K562 (cell line): ENCODE data around the gene ZNF385C. TPM values are rescaled to one million over a fixed set of nuclear protein-coding genes. Genes with fewer than 3 reads are reported as not detected.

ENCODE experiments used
- ATAC-seq: fragments of 200-7000 bp; cut with Tn5 transposase; 3 replicates; pipeline ENCODE4 v1.9.1; 2020; ENCODE audit warnings: moderate library complexity
- BruUV-seq: library from RNA; stranded (reverse); fragments of 400-500 nt; replicated peaks from 2 replicates; lab custom pipeline; 2021; lab: Mats Ljungman, UMichigan
- CTCF ChIA-PET: fragments of 300-600 bp; formaldehyde crosslinking; extraction: SDS; loops from one replicate; lab custom pipeline; 2021; ENCODE audit warnings: low intra/inter-chr PET ratio; lab: Yijun Ruan, JAX
- POLR2A ChIA-PET: fragments of 300-600, 350-650 bp; sonication (Branson Sonifier 250); formaldehyde crosslinking; extraction: SDS; loops from one replicate; lab custom pipeline; 2021; ENCODE audit warnings: antibody characterized with exemption, inconsistent platforms; lab: Yijun Ruan, JAX
- DNase-seq, 4 experiments: peaks; one replicate each; pipeline versions ENCODE4 v3.0.0 to v3.0.0-alpha.2; 2011 to 2018; ENCODE audit warnings: low spot score in 3 of 4, mixed read lengths in 3 of 4; ENCODE audit errors: extremely low read depth in 1 of 4
- FAIRE-seq: peaks from 2 replicates; lab custom pipeline; 2011; peaks lifted over from hg19 to GRCh38; lab: Jason Lieb, UNC
- H2AFZ ChIP-seq: 2 replicates; pipeline ENCODE4 v1.6.0; 2011; ENCODE audit warnings: low read depth, low read length, control low read depth, inconsistent platforms
- H3K27ac ChIP-seq: fragments of 200-600 bp; 3 replicates; pipeline ENCODE4 v1.8.0; 2011; ENCODE audit warnings: low read depth, mild to moderate bottlenecking, control low read depth, inconsistent platforms, low read length, moderate library complexity, mixed read lengths; ENCODE audit errors: extremely low read depth
- H3K27me3 ChIP-seq, 2 experiments: fragments of 300-600 bp in 1 of 2; 2 replicates in 1 of 2; 3 replicates in 1 of 2; pipeline versions ENCODE4 v1.6.0 to v1.8.0; 2011; ENCODE audit warnings: inconsistent platforms in 2 of 2, low read length in 2 of 2, mild to moderate bottlenecking in 1 of 2, mixed read lengths in 1 of 2, moderate library complexity in 1 of 2; ENCODE audit not compliant: control insufficient read depth in 2 of 2, insufficient read depth in 2 of 2
- H3K36me3 ChIP-seq: fragments of 300-600 bp; 3 replicates; pipeline ENCODE4 v1.8.0; 2011; ENCODE audit warnings: mild to moderate bottlenecking, low read length, inconsistent platforms; ENCODE audit not compliant: control insufficient read depth, insufficient read depth
- H3K4me1 ChIP-seq, 2 experiments: fragments of 200-600 bp in 1 of 2; replicated peaks in 1 of 2; 2 replicates in 1 of 2; 3 replicates in 1 of 2; pipeline versions ENCODE4 v1.5.1 to v1.8.0; 2011; ENCODE audit warnings: inconsistent platforms in 2 of 2, low read length in 2 of 2, mild to moderate bottlenecking in 1 of 2, mixed read lengths in 1 of 2, moderate library complexity in 1 of 2; ENCODE audit not compliant: control insufficient read depth in 2 of 2, insufficient read depth in 2 of 2
- H3K4me2 ChIP-seq: 2 replicates; pipeline ENCODE4 v1.6.1; 2011; ENCODE audit warnings: low read length, control low read depth, inconsistent platforms, mixed read lengths; ENCODE audit not compliant: insufficient read depth
- H3K4me3 ChIP-seq: fragments of 200-600 bp; sonication (generic), shearing (Covaris generic); 2 replicates; pipeline ENCODE4 v1.5.1; 2016; ENCODE audit warnings: control low read depth, inconsistent platforms
- H3K79me2 ChIP-seq: fragments of 200-600 bp; 3 replicates; pipeline ENCODE4 v1.8.0; 2011; ENCODE audit warnings: low read length, inconsistent platforms; ENCODE audit not compliant: control insufficient read depth, insufficient read depth
- H3K9ac ChIP-seq, 2 experiments: 2 replicates each; pipeline versions ENCODE4 v1.6.0 to v1.6.1; 2011; ENCODE audit warnings: low read depth in 2 of 2, low read length in 2 of 2, control low read depth in 1 of 2, inconsistent platforms in 1 of 2, mild to moderate bottlenecking in 1 of 2, mixed read lengths in 1 of 2; ENCODE audit not compliant: insufficient read depth in 1 of 2
- H3K9me1 ChIP-seq: one replicate; pipeline ENCODE4 v1.6.0; 2011; ENCODE audit warnings: inconsistent platforms, mild to moderate bottlenecking, low read length, moderate library complexity; ENCODE audit not compliant: control insufficient read depth, insufficient read depth
- H3K9me3 ChIP-seq: replicated peaks from 2 replicates; pipeline ENCODE4 v1.5.1; 2011; ENCODE audit warnings: low read depth, low read length, inconsistent platforms; ENCODE audit not compliant: control insufficient read depth, insufficient read depth
- H4K20me1 ChIP-seq: replicated peaks from 2 replicates; pipeline ENCODE4 v1.6.1; 2011; ENCODE audit warnings: low read length, inconsistent platforms, mixed read lengths; ENCODE audit not compliant: control insufficient read depth, insufficient read depth
- BCOR ChIP-seq: fragments of 450-650 bp; IDR thresholded peaks from 2 replicates; pipeline ENCODE4 v1.6.1; 2016
- BRD4 ChIP-seq: fragments of 200-600 bp; sonication (generic); IDR thresholded peaks from 2 replicates; pipeline ENCODE4 v1.6.1; 2017; ENCODE audit warnings: inconsistent platforms
- LARP7 ChIP-seq: fragments of 450-650 bp; IDR thresholded peaks from 2 replicates; pipeline ENCODE4 v1.6.1; 2016
- MED1 ChIP-seq: sonication (generic); formaldehyde crosslinking; IDR thresholded peaks from 2 replicates; pipeline ENCODE4 v1.8.1; 2023; ENCODE audit warnings: missing genetic modification reagents, borderline replicate concordance
- MLX ChIP-seq, 2 experiments: fragments of 450-650 bp in 1 of 2; sonication (generic) in 1 of 2; formaldehyde crosslinking; conservative IDR thresholded peaks; 2 replicates each; pipeline versions ENCODE4 v1.4.0 to v1.8.1; 2020 to 2022; ENCODE audit warnings: mild to moderate bottlenecking in 1 of 2, missing genetic modification reagents in 1 of 2
- OTX1 ChIP-seq: fragments of 450-650 bp; formaldehyde crosslinking; IDR thresholded peaks from 2 replicates; pipeline ENCODE4 v1.4.0; 2022; ENCODE audit warnings: mild to moderate bottlenecking
- POLR2G ChIP-seq: fragments of 200-400 bp; formaldehyde crosslinking; IDR thresholded peaks from 2 replicates; pipeline ENCODE4 v1.6.1; 2017; ENCODE audit warnings: low read depth, mild to moderate bottlenecking, antibody characterized with exemption, low read length, moderate library complexity
- U2AF1 ChIP-seq: fragments of 200-400 bp; formaldehyde crosslinking; optimal IDR thresholded peaks from 2 replicates; pipeline ENCODE3; 2017; ENCODE audit warnings: mild to moderate bottlenecking, low read depth, low read length, moderate library complexity
- ZNF507 ChIP-seq: conservative IDR thresholded peaks from 2 replicates; pipeline ENCODE4 v1.6.1; 2017; ENCODE audit warnings: missing genetic modification characterization, missing compliant biosample characterization
- WGBS: fragments of 100-300 bp; shearing (Covaris generic); methylation state at CpG from one replicate; pipeline ENCODE4 v1.1.6; 2016; ENCODE audit warnings: low coverage, mixed read lengths; ENCODE audit not compliant: insufficient coverage; ENCODE audit errors: missing lambda C conversion rate; 5-methylcytosine and 5-hydroxymethylcytosine counted together
- in situ Hi-C: fragments of 300-500 bp; cut with MboI; formaldehyde crosslinking; loops from 4 replicates; pipeline ENCODE4 v1.15.0; 2018; ENCODE audit warnings: inconsistent platforms, mixed read lengths
- intact Hi-C: fragments of 100-400 bp; cut with micrococcal nuclease; formaldehyde crosslinking; loops from 2 replicates; pipeline ENCODE4 v1.14.2; 2022
- polyA plus RNA-seq, 8 experiments: library from polyadenylated mRNA; depleted of rRNA in 4 of 8; stranded (reverse) in 5 of 8; unstranded in 3 of 8; fragments of >200 nt; fragmentation: Nextera tagmentation in 2 of 8; fragmentation: Illumina TruSeq in 1 of 8; extraction: Ambion mirVana in 2 of 8; extraction: Trizol in 1 of 8; gene quantifications; 2 replicates each; pipeline versions ENCODE4 v1.2.1 to v1.2.3, GENCODE V29; 2011 to 2014; ENCODE audit warnings: inconsistent platforms in 1 of 8, missing spikeins in 1 of 8
- total RNA-seq, 7 experiments: library from RNA; depleted of rRNA in 6 of 7; stranded (reverse); fragments of >200 nt in 6 of 7; fragmentation: Illumina TruSeq in 2 of 7; extraction: Trizol in 2 of 7; gene quantifications; 2 replicates each; pipeline versions ENCODE4 v1.2.1 to v1.2.3, GENCODE V29; 2011 to 2021; ENCODE audit warnings: low replicate concordance in 1 of 7
- TF ChIP-seq, protein P1 (sequence below): fragments of 450-650 bp; formaldehyde crosslinking; IDR thresholded peaks from 2 replicates; pipeline ENCODE4 v1.4.0; 2022; ENCODE audit warnings: mild to moderate bottlenecking, moderate library complexity
- TF ChIP-seq, protein P2 (sequence below), 3 experiments: IDR thresholded peaks in 2 of 3; conservative IDR thresholded peaks in 1 of 3; 2 replicates each; pipeline ENCODE4 v1.5.1; 2011 to 2012; ENCODE audit warnings: low read length in 3 of 3, mild to moderate bottlenecking in 3 of 3, control low read depth in 2 of 3, improper control_type of control experiment in 1 of 3, inconsistent platforms in 1 of 3, low read depth in 1 of 3, mixed read lengths in 1 of 3, moderate library complexity in 1 of 3; ENCODE audit not compliant: insufficient read depth in 2 of 3

ZNF385C gene
- total and polyA plus RNA-seq, 9 of the 15 experiments (the other 6 are each of a cell fraction or from before 2014, with no cell fraction given), result 0.03 to 0.35 (median 0.18) TPM; not detected in 1

- no peak for TF ChIP-seq MED1 (CRISPR knock-in tag)
- no peak for TF ChIP-seq ZNF507 (tag)
- no peak for TF ChIP-seq MLX (CRISPR knock-in tag; conservative IDR thresholded peaks at IDR 0.05)
- TF ChIP-seq OTX1 (CRISPR knock-in tag), result no peak
- 0 out of 2 replicates have a peak, but pooled peaks have one; percentile 34 for TF ChIP-seq LARP7
- TF ChIP-seq BCOR, result no peak
- no peak for TF ChIP-seq BRD4
- TF ChIP-seq, protein P1, sequence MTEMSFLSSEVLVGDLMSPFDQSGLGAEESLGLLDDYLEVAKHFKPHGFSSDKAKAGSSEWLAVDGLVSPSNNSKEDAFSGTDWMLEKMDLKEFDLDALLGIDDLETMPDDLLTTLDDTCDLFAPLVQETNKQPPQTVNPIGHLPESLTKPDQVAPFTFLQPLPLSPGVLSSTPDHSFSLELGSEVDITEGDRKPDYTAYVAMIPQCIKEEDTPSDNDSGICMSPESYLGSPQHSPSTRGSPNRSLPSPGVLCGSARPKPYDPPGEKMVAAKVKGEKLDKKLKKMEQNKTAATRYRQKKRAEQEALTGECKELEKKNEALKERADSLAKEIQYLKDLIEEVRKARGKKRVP (CRISPR knock-in tag), result no peak
- TF ChIP-seq U2AF1, result no peak
- TF ChIP-seq, all 486 proteins: peak for 7
Observed at GRCh38 chr17:42131232-42131631, 33.0 kb upstream of the ZNF385C start (continued).

GRCh38 chr17:42130310-42130936, 32.1 kb upstream of the ZNF385C start:
- Histone ChIP-seq H3K27me3 (no peaks in the 10 kb centered on the region), H3K4me3 (no peak overlapping the region), H3K36me3 (peaks cover 92% of the 10 kb centered on the region), H2AFZ (no peak overlapping the region), H3K4me2 (no peak overlapping the region), H3K9ac (no peak overlapping the region), H4K20me1 (peaks cover 3% of the 10 kb centered on the region; the same call in 1 of the 2 replicates), H3K4me1 (peaks cover 0 to under 1% of the 10 kb centered on the region in 2 experiments; a peak in 3 of 5 replicates), H3K9me1 (peaks cover 9% of the 10 kb centered on the region), H3K79me2 (peaks cover 48% of the 10 kb centered on the region), H3K9me3 (no peaks in the 10 kb centered on the region), H3K27ac (no peak overlapping the region)
- intact Hi-C loops (no loop called here), in situ Hi-C loops (no loop called here)
- FAIRE-seq (no peak), ATAC-seq (peak; percentile 71), DNase-seq (no peak)
- ChIA-PET POLR2A (interaction anchor here (0.5 to 1.7 kb wide), 4 partner anchors 10 to 150 kb away, joined by 3 to 7 read pairs (median 4); partner anchors contain the start of gene KAT2A), CTCF (no interaction called here)
- no TSS peak for BruUV-seq
- 93% methylated on average over 16 of the region's 16 CpGs for WGBS
- TF ChIP-seq POLR2G, result no peak
- TF ChIP-seq, protein P2, sequence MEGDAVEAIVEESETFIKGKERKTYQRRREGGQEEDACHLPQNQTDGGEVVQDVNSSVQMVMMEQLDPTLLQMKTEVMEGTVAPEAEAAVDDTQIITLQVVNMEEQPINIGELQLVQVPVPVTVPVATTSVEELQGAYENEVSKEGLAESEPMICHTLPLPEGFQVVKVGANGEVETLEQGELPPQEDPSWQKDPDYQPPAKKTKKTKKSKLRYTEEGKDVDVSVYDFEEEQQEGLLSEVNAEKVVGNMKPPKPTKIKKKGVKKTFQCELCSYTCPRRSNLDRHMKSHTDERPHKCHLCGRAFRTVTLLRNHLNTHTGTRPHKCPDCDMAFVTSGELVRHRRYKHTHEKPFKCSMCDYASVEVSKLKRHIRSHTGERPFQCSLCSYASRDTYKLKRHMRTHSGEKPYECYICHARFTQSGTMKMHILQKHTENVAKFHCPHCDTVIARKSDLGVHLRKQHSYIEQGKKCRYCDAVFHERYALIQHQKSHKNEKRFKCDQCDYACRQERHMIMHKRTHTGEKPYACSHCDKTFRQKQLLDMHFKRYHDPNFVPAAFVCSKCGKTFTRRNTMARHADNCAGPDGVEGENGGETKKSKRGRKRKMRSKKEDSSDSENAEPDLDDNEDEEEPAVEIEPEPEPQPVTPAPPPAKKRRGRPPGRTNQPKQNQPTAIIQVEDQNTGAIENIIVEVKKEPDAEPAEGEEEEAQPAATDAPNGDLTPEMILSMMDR (IDR thresholded peaks at IDR 0.05 in 2 of 3, conservative IDR thresholded peaks at IDR 0.05 in 1 of 3; ENCODE audit: insufficient read depth in 2 of 3, low read depth in 1 of 3, low read length in 3 of 3), result peak; percentile 10 to 30 (median 20); a peak in 2 of 6 replicates
